ENCODE data around the gene NUP210L.
A peak's percentile ranks its signal among the peaks of the same experiment; 100 is the strongest.

Gene NUP210L

DNA sequence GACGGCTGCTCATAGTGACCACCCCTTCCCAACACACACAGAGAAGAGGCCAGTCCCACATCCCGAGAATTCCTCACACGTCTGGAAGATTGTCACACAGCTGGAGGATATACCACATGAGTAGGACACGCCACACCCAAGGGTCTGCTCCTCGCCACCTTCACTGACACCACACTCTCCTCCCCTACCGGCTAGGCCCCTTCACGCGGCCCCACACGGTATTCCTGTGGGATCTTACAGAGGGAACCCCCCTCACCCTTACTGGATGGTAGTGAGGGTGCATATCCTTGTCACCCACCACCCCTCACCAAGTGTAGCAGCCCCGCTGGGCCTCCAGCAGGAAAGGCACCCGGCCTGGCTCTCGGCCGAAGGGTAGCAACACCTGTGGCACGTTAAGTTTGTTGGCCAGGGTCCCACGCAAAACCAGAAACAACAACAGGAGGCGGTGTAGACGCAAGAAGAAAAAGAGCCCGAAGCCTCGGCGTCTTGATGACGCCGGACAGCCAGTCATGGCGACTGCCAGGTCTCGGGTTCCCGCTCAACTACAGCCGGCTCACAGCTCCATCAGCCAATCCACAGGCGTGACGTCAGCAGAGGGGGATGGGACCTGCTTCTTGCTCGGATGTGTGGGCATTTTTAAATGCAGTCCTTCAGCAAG is at the start of gene NUP210L:
Gene NUP210L, minus strand, starts transcription at position 540 of the 658 bp plus-strand sequence.
- no peak for DNase-seq (ENCODE audit: low read depth in 1 of 2, low spot score in 1 of 2)

DNA sequence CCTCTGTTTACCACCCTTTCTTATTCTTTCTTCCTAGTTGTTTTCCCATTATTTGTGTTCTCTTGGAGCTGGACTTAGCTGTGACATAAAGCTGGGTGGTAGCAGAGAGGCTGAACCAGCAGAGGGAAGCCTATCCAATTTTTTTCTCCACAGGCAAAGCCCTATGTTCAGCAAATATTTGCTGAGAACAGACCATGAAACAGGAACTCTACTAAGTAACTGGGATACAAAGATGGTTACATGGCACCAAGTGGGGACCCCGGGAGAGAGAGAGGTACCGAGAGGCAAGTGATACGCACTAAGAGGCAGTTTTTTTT is 44.6 kb upstream of the NUP210L start:
- no peak for DNase-seq (ENCODE audit: low read depth in 1 of 2, low spot score in 1 of 2)

DNA sequence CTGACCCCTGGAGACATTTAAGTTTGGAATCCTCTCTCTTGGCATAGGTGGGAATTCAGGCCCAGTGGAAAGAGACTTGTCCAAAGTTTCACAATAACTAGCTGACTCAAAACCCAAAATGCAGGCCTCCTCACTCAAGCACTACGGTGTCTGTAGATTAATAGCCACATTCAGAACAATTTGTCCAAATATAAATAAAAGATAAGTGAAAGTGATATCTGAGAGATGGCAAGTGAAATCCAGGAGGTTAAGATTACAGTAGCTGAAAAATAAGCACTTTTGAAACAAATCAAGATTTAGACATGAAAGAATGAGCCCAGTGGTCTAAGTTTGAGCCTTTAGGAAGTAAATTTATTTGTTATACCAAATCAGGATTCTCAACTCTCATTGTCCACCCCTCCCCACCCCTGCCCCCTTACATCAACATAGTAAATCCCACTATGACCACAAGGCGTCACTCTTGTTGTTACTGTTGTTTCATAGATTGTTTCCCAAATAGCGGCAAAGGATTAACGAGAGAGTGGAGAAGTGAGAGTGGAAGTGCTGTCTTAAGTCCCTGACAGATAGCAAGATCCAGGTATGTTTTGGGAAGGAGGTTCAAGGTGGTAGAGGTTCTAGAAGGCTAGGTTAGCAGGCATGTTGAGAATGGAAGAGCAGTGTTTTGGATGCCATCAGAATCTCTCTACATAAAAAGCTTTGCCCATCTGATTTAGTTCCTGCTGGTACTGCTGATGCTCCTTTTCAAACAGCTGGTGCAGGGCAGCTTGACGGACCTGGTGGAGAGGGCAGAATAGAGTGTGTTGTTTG is 44.1 kb upstream of the NUP210L start:
- no peak for DNase-seq (ENCODE audit: low read depth in 1 of 2, low spot score in 1 of 2)

DNA sequence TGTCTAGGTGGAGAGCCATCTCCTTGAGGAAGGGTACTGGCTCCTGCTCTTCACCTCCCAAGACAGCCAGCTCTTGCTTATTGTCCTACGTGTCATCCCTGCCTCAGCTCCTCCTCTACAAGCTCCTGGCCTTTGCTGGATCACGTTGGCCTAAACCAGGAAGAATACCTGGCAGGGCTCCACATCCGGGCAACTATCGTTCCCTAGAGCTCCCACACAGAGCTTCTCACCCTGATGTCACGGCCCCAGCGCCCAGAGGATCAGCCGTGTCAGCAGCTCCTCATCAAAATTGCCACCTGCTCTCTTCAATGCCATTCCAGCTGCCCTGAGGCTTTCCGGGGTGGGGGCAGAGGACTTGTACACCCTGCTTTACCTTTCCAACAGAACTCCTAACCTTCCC is 38.9 kb upstream of the NUP210L start:
- DNase-seq (ENCODE audit: low read depth in 1 of 2, low spot score in 1 of 2): no peak

DNA sequence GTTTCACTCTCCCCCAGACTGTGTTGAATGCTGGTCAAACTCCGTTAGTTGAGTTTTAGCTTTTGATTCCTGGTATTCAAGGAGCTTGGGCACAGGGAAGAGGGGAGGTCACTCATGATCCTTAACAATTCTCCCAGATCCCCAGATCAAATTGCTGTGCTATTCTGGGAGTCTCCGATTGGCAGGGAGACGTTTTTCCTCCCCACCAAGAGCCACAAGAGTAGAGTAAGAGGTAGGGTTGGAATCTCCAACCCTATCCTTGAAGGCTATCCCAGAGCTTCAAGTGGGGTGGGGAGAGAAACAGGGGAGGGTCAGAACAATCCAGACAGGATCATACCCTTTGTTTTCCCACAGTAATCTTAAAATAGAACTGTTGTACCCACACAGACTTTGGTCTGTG is 37.6 kb upstream of the NUP210L start:
- no peak for DNase-seq (ENCODE audit: low read depth in 1 of 2, low spot score in 1 of 2)

DNA sequence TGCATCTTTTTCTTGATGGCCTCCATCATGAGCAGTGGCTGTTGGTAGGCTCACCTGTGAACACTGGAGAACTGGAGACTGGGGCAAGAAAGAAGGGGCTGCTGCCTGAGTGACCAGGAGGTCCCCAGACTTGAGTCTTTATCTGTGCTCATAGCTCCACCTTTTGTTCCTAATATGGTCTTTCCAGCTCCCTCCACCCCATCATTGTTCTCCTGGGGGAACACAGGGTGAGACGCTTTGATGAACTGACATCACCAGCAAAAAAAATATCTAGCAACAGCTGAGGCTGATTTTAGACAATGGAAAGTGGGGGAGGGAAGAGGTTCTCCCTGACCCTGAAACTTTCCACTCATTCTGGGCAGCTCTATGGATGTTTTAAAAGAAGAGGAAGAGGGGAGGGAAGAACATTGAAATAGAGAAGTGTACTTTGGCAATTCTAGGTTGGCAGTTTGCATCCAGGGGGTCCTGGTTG is 37.2 kb upstream of the NUP210L start, which contains the start of gene TPM3:
Gene TPM3, minus strand, starts transcription at position 111 of the 472 bp plus-strand sequence. Its CDS starts 82 bp downstream, at position 29.
- no peak for DNase-seq (ENCODE audit: low read depth in 1 of 2, low spot score in 1 of 2)

DNA sequence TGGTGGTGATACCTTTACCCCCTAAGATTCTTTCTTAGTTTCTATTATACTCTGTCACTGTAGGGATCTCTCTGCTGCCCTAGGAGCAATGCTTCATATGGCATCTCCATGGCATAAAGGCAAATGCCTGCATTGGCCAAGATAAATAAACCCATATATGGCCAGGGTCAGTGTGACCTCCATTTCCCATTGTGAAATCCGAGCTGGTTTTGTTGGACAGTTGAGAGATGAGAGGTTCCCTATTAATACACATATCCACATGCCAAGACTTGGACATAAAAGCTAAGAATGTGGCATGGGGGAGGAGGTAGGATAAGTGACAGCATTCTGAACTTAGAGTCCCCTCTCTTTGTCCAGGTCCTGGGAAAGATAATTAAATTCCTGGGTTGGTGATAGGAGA is 35.7 kb upstream of the NUP210L start:
- no peak for DNase-seq (ENCODE audit: low read depth in 1 of 2, low spot score in 1 of 2)

DNA sequence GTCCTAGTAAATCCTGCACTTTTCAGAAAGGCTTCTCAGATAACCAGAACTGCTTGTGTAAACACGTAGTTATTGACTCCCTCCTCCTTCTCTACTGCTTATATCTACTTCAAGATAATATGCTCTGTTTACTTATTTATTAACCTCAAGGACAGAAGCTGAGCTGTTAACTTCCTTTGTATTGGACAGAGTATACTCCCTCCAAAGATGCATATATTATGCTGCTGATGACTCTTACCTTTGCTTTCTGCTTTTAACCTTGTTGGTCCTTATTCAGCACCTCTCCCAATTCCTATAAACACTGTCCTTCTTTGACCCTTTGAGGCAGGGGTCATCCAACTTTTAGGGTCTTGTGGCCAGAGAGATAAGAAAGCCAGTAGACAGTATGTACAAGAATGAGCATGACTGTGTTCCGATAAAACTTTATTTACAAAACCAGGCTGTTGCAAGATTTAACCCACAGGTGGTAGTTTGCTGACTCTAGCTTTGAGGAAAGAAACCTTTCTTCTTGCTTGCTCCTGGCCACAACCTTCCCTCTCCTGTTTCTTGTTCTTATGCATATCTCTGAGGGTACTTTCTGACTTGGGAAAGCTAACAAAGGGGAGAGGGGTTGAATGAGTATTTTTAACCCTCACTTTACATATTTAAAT is 32.1 kb upstream of the NUP210L start:
- no peak for DNase-seq (ENCODE audit: low read depth in 1 of 2, low spot score in 1 of 2)

DNA sequence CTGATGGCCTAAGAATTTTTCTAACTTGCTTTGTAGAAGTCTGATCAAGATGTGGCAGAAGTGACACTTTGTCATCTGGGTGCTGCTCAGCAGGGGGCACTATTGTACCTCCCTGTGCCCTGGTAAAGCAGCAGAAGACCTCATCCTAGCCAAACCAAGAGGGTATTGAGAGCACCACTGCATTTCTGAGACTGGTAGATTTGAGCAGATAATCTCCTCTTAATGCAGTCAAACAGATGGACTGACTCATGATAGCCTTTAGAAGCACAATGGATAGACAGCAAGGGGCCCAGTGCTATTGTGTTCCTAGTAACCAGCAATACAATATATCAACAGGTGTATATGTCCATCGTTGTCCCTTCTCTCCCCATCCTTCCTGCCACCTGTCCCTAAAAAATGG is 31.3 kb upstream of the NUP210L start:
- DNase-seq (ENCODE audit: low read depth in 1 of 2, low spot score in 1 of 2): peak in 1 of 2 donors; percentile 35

DNA sequence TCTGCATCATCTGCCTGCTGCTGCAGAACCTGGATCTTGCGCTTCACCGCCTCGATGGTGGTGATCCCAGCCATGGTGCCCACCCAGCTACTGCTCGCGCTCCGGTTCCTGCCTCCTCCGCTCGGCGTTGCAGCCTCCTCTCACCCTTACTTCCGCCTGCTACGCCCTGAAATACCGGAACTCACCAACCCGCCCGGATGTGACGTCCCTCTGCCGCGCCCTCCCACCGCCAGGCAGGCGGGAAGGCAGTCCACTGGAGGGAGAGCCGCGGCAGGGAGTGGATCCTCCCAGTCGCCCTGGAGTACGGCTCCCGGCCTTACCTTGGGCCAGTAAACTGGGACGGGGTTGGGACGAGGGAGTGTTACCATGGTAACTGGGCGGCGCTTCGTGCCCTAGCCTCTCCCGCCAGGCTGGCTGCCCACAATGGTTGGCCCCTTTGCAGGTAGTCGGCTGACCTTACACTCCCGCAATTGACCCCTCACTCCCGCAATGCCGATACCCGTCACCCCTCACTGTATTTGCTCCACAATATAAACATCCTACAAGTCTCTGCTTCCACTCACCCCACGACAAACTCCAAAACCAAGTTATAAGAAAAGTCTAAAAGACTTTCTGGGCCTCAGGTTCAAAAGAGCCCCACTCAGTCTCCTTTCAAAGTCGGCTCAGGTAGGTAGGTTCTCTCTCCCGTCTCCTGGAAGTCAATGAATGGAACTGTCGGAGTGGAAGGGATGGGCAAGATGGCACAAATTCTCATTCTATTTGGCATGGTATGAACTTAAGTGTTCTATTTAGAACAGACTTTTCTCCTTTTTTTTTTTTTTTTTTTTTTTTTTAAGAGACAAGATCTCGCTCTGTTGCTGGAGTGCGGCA is 28.4 kb upstream of the NUP210L start:
- peak; percentile 87 to 90 for DNase-seq (ENCODE audit: low read depth in 1 of 2, low spot score in 1 of 2)

DNA sequence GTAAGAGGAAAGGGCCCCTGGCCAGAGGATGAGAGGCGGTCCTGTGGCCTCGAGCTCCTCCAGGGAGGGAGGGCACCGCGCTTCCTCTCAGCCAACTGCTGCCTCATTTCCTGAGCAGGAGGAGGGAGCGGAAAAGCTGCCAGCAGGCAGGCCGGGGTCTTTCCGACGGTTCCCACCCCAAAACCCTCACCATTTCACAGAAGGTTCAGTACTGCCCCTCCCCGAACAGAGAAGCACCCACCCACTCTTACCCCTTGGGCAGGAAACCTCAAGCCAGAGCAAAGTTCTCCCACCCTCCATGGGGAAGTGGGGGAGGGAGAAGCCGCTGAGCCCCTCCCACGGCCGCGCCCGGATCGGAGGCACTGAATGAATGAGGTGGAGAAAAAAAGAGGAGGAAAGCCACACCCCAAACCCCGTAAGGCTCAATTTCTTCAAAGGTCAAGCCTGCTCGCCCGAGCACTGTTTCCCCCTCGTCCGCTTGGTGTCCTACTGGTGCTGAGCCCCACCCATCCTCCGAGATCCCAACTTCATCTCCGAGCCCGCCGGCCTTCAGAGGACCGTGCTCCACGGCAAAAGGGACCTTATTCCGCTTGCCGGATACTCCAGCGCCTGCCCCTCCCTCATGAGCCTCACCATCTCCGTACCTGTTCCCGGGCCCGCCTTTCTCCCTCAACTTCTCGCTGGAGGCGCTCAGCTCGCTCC is 27.6 kb upstream of the NUP210L start:
- DNase-seq (ENCODE audit: low read depth in 1 of 2, low spot score in 1 of 2): peak; percentile 29 to 58

DNA sequence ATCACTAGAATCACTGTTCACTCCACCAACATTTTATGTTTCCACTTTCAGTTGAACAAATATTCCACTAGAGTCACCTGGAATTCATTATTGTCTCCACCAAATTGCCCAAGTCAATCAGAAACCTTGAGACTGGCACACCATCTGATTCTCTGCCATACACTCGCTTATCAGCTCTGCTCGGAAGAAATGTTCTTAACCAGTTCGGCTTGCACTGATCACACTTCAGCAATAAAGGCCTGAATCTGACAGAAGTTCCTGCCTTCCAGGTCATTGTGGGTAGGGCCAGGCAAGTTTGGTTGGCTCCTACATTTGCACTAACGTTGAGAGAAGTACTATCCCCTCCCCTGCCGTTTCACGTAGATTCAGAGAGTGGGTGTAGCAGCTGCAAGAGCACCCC is 27.1 kb upstream of the NUP210L start:
- DNase-seq (ENCODE audit: low read depth in 1 of 2, low spot score in 1 of 2): no peak

DNA sequence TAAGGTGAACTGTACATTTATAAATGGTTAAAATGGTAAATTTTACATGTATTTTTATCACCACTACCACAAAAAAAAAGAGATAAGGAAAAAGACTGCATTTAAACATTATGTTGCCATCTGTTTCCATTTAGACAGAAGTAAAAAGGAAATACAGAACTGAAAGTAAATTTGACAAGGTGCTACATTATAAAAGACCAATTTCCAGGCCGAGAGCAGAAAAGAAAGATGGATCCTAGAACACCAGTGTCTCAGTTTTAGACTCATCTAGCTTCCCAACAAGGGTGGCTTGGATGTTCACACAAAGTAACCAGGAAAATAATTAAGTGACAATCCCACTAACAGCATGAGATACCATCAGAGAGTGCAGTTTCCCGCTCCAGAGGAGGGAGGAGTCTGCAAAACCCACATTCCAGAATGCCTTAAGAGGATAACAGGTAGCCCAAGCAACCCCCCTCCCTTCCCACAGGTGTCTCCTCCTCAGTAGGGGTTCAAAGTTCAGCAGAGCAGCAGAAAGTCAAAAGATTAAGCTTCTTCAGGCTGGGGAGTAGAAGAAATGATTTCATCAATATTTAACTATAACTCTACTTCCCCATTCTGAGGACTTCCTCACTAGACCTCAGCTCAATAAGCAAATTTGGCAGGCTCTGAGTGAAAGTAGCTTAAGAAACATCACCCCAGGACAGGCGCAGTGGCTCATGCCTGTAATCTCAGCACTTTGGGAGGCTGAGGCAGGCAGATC is 25.2 kb upstream of the NUP210L start:
- DNase-seq (ENCODE audit: low read depth in 1 of 2, low spot score in 1 of 2): no peak

DNA sequence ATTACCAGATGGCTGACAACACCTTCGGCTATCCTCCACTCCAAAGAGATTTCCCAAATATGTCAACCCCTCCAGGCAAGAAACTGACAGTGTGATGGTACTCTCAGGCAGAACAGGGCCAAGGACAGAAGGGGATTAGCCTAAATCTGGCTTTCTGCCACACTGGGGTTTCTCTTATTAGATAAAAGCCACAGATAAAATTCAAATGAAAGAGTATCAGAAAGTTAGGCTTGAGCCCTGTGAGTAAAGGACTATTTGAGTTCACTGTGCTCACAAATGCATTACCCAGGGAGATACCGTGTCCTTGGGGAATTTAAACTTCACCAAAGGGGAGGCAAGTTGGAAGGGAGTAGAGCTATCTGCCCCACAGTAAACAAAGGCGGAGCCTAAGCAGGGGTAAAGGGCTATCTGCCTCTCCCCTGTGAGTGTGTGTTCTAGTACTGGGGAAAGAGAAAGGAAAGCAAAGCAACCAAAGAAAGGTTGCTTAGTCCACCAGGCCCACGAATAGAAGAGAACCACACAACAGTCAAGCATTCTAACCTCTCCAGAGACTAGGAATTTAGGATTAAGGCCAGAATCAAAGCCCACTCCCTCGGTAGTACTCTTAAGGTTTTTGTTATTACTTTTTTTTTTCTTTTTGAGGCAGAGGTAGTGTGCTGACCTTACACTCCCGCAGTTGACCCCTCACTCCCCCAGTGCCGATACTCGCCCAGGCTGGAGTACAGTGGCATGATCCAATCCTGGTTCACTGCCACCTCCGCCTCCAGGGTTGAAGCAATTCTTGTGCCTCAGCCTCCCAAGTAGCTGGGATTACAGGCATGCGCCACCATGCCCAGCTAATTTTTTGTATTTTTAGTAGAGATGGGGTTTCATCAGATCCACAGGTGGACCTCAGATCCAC is 24.3 kb upstream of the NUP210L start:
- DNase-seq (ENCODE audit: low read depth in 1 of 2, low spot score in 1 of 2): no peak

DNA sequence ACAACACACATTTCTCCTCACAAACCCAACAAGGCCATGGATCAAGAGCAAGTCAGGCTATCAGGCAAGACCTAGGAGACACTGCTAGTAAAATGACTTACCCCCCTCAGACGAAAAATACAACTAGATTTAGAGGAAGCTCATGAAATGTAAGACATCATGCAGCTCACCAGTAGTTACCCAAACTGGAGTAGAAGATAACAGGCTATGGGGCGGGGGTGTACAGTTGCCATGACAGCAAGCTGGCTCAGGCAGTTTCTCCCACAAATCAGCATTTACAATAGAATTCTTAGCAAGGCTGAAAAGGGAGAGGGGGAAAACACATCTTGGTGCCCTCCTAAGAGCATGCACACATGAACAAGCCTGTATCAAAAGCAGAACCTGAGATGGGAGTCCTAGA is 23.1 kb upstream of the NUP210L start:
- no peak for DNase-seq (ENCODE audit: low read depth in 1 of 2, low spot score in 1 of 2)

DNA sequence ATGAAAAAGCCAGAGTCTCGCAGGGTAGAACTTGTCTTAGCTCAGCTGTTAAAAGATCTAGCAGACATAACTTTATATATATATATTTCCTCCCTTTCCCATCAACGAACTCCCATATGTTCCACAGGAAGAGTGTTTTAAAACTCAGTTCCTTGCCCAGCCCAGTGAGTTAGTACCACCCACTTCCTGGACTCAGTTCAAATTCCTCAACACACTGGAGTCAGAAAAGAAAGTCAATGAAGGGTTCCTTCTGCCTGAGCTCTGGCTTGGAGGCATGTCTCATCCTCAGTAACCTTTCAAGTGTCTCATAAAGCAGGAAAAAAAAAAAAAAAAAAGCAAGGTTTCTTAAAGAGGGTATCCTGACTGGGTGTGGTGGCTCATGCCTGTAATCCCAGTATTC is 21.5 kb upstream of the NUP210L start:
- DNase-seq (ENCODE audit: low read depth in 1 of 2, low spot score in 1 of 2): no peak

DNA sequence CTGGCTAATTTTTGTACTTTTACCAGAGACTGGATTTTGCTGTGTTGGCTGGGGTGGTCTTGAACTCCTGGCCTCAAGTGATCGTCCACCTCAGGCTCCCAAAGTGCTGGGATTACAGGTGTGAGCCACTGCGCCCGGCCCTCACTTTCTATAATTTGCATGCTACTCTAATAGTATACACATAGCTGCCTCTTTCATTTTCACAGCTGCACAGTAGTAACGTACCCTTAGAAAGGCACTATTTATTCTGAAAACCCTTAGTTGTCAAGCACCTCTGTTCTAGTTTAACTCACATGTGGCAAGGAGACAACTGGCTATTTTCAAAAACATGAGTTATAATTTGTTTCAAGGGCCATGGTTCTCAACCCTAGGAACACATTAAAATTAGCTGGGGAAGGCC is 19.8 kb upstream of the NUP210L start:
- no peak for DNase-seq (ENCODE audit: low read depth in 1 of 2, low spot score in 1 of 2)

DNA sequence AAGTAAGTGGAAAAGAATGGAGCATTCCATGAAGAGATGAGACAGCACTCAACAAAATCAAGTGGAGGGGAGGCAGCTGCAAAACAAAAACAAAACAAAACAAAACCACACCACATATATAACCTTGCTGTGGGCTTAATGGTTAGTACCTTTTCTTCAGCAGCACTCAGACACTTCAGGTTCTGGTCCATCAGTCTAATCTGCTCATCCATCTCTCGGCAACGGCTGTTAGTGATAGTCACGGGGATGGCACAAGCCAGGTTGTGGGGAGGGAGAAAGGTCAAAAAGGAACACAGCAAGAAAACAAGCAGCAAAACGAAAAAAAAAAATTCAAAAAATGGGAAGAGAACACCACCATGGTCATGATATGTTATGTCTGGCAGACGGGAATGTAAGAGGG is 17.0 kb upstream of the NUP210L start:
- DNase-seq (ENCODE audit: low read depth in 1 of 2, low spot score in 1 of 2): no peak

DNA sequence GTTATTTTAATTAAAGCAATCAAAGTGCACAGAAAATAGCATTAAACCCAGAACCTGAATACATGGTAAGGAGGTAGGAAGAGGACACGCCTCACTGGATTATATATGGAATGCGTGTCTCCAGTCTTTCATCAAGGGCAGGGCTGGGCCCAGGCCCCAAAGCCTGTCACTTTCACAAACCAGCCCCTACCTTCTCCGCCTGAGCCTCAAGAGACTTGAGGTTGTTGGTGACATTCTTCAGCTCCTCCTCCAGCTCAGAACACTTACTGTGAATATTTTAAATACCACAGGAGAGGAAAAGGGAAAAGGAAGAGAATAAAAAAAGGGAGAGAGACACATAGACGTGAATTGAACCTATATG is 16.3 kb upstream of the NUP210L start:
- no peak for DNase-seq (ENCODE audit: low read depth in 1 of 2, low spot score in 1 of 2)
